ENCODE measurements around the gene CH25H.
A peak's percentile ranks its signal among the peaks of the same experiment; 100 is the strongest.
"Not testable (repeated sequence)": the region's sequence is repeated elsewhere in the genome, so short reads cannot be mapped to it uniquely, and the experiment has no call there.

Gene CH25H

GRCh38 chr10:89207181-89207800 is at the start of gene CH25H:
TSS of gene CH25H (minus strand) at chr10:89207317. CDS start at chr10:89207292, 25 bp downstream.
- Histone ChIP-seq H2AFZ (peak within 1 kb of the TSS; percentile 82), H3K4me3 (ENCODE audit: low read depth, low read length) (peak within 1 kb of the TSS; percentile 38), H3K4me1 (peaks cover 7% of the 10 kb centered on the region), H3K36me3 (ENCODE audit: control insufficient read depth, insufficient read depth, low read length) (no peaks in the 10 kb centered on the region), H3K27ac (no peak within 1 kb of the TSS), H3K27me3 (ENCODE audit: control insufficient read depth, insufficient read depth, low read length) (no peaks in the 10 kb centered on the region), H3K9me3 (ENCODE audit: control insufficient read depth, low read length) (no peaks in the 10 kb centered on the region), H3K4me2 (ENCODE audit: low read length) (peak within 1 kb of the TSS; percentile 51), H3K79me2 (no peaks in the 10 kb centered on the region), H3K9ac (no peak within 1 kb of the TSS)
- no peak for TF ChIP-seq CTCF (IDR thresholded peaks at IDR 0.05)

- no peak overlapping the region for H3K27ac ChIP-seq
- H3K36me3 ChIP-seq (ENCODE audit: control insufficient read depth, insufficient read depth, low read length): no peaks in the 10 kb centered on the region
- H2AFZ ChIP-seq: no peak overlapping the region
- no peak overlapping the region for H3K4me3 ChIP-seq (ENCODE audit: low read depth, low read length)
- H3K9ac ChIP-seq: no peak overlapping the region
- H3K4me1 ChIP-seq: peaks cover 6% of the 10 kb centered on the region
- no peaks in the 10 kb centered on the region for H3K79me2 ChIP-seq
- no peaks in the 10 kb centered on the region for H3K27me3 ChIP-seq (ENCODE audit: control insufficient read depth, insufficient read depth, low read length)
- H3K4me2 ChIP-seq (ENCODE audit: low read length): no peak overlapping the region
- no peaks in the 10 kb centered on the region for H3K9me3 ChIP-seq (ENCODE audit: control insufficient read depth, low read length)
- no peak for TF ChIP-seq CTCF (IDR thresholded peaks at IDR 0.05)
These were observed 49.2 kb upstream of the CH25H start for GRCh38 chr10:89256340-89256739.

- peaks cover 2% of the 10 kb centered on the region for H3K79me2 ChIP-seq
- H3K27me3 ChIP-seq (ENCODE audit: control insufficient read depth, insufficient read depth, low read length): no peaks in the 10 kb centered on the region
- H2AFZ ChIP-seq: no peak overlapping the region
- H3K9ac ChIP-seq: no peak overlapping the region
- no peaks in the 10 kb centered on the region for H3K36me3 ChIP-seq (ENCODE audit: control insufficient read depth, insufficient read depth, low read length)
- no peak overlapping the region for H3K27ac ChIP-seq
- H3K4me3 ChIP-seq (ENCODE audit: low read depth, low read length): no peak overlapping the region
- H3K4me1 ChIP-seq: peaks cover 5% of the 10 kb centered on the region
- TF ChIP-seq CTCF (IDR thresholded peaks at IDR 0.05): no peak
- H3K9me3 ChIP-seq (ENCODE audit: control insufficient read depth, low read length): no peaks in the 10 kb centered on the region
- no peak overlapping the region for H3K4me2 ChIP-seq (ENCODE audit: low read length)
These were observed 48.7 kb upstream of the CH25H start for GRCh38 chr10:89255793-89256192.

GRCh38 chr10:89255091-89255579 is 48.0 kb upstream of the CH25H start:
- H3K4me2 ChIP-seq (ENCODE audit: low read length); H3K4me3 ChIP-seq (ENCODE audit: low read depth, low read length); H3K27me3 ChIP-seq (ENCODE audit: control insufficient read depth, insufficient read depth, low read length); H3K9me3 ChIP-seq (ENCODE audit: control insufficient read depth, low read length); H3K9ac ChIP-seq; H3K27ac ChIP-seq; H3K79me2 ChIP-seq; H3K4me1 ChIP-seq; H3K36me3 ChIP-seq (ENCODE audit: control insufficient read depth, insufficient read depth, low read length); H2AFZ ChIP-seq: not testable (repeated sequence)

- peaks cover 2% of the 10 kb centered on the region for H3K79me2 ChIP-seq
- H3K4me3 ChIP-seq (ENCODE audit: low read depth, low read length): no peak overlapping the region
- no peak overlapping the region for H3K27ac ChIP-seq
- H3K27me3 ChIP-seq (ENCODE audit: control insufficient read depth, insufficient read depth, low read length): no peaks in the 10 kb centered on the region
- peak overlapping the region; percentile 87 for H2AFZ ChIP-seq
- no peak overlapping the region for H3K9ac ChIP-seq
- no peaks in the 10 kb centered on the region for H3K36me3 ChIP-seq (ENCODE audit: control insufficient read depth, insufficient read depth, low read length)
- no peak for TF ChIP-seq CTCF (IDR thresholded peaks at IDR 0.05)
- H3K4me2 ChIP-seq (ENCODE audit: low read length): peak overlapping the region; percentile 67
- no peaks in the 10 kb centered on the region for H3K9me3 ChIP-seq (ENCODE audit: control insufficient read depth, low read length)
- no peaks in the 10 kb centered on the region for H3K4me1 ChIP-seq
These were observed 45.1 kb upstream of the CH25H start for GRCh38 chr10:89252225-89252585.

All from parathyroid adenoma (tissue), 2 donors.